ENCODE data around the gene PSORS1C2. TPM values are rescaled to one million over a fixed set of nuclear protein-coding genes. Genes with fewer than 3 reads are reported as not detected.

PSORS1C2 gene
- total RNA-seq, 4 donors from 2014 or later, result not detected

DNA sequence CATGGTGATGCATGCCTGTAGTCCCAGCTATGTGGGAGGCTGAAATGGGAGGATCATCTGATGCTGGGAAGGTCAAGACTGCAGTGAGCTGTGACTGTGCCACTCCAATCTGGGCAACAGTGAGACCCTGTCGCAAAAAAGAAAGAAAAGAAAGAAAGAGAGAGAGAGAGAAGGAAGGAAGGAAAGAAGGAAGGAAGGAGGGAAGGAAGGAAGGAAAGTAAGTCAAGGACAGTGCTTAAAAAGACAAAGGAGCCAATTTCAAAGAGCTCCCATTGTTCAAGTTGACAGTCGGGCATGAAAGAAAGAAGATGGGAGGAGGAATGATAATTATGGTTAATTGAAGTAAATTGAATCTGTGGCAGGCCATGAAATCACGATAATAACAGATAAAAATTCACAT lies 42.7 kb downstream of the PSORS1C2 start:
- intact Hi-C loops (cut with DNase I), result no loop called here
- Histone ChIP-seq H3K27ac (replicated peaks in 1 of 4) (no peak overlapping the region), H3K36me3 (no peaks in the 10 kb centered on the region), H3K4me1 (peaks cover 4 to 18% (median 10%) of the 10 kb centered on the region in 4 donors), H3K4me3 (no peak overlapping the region), H3K9me3 (no peaks in the 10 kb centered on the region), H3K27me3 (no peaks in the 10 kb centered on the region)
- TF ChIP-seq POLR2AphosphoS5 (IDR thresholded peaks at IDR 0.05) (no peak), EP300 (IDR thresholded peaks at IDR 0.05) (no peak), POLR2A (IDR thresholded peaks at IDR 0.05; ENCODE audit: low read depth) (no peak)
- TF ChIP-seq, protein P1, sequence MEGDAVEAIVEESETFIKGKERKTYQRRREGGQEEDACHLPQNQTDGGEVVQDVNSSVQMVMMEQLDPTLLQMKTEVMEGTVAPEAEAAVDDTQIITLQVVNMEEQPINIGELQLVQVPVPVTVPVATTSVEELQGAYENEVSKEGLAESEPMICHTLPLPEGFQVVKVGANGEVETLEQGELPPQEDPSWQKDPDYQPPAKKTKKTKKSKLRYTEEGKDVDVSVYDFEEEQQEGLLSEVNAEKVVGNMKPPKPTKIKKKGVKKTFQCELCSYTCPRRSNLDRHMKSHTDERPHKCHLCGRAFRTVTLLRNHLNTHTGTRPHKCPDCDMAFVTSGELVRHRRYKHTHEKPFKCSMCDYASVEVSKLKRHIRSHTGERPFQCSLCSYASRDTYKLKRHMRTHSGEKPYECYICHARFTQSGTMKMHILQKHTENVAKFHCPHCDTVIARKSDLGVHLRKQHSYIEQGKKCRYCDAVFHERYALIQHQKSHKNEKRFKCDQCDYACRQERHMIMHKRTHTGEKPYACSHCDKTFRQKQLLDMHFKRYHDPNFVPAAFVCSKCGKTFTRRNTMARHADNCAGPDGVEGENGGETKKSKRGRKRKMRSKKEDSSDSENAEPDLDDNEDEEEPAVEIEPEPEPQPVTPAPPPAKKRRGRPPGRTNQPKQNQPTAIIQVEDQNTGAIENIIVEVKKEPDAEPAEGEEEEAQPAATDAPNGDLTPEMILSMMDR (IDR thresholded peaks at IDR 0.05), result no peak
- DNase-seq (ENCODE audit: extremely low spot score), result no peak
- 83% methylated on average over 3 of the region's 3 CpGs for WGBS

DNA sequence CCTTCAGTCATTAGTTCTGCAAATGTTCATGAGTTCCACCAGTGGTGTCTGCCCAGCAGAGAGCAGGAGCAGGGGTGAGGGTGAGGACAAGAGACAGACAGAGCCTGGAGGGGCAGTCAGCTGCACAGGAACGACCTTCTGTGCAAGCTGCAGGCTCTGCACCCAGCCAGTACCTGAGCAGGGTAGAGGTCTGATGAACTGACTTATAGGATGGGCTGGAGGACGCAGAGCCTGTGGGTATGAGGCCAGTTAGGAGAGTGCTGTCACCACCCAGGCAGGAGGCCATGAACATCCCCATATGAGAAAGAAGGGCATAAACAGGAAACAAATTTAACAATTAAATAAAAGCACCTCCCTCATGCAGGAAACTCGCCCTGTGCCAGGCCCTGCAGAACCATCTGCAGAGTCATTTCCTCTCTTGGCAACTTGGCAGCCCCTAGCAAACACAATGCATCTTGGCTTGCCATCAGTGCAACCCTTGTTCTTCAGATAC lies 44.4 kb downstream of the PSORS1C2 start:
- intact Hi-C loops (cut with DNase I), result no loop called here

DNA sequence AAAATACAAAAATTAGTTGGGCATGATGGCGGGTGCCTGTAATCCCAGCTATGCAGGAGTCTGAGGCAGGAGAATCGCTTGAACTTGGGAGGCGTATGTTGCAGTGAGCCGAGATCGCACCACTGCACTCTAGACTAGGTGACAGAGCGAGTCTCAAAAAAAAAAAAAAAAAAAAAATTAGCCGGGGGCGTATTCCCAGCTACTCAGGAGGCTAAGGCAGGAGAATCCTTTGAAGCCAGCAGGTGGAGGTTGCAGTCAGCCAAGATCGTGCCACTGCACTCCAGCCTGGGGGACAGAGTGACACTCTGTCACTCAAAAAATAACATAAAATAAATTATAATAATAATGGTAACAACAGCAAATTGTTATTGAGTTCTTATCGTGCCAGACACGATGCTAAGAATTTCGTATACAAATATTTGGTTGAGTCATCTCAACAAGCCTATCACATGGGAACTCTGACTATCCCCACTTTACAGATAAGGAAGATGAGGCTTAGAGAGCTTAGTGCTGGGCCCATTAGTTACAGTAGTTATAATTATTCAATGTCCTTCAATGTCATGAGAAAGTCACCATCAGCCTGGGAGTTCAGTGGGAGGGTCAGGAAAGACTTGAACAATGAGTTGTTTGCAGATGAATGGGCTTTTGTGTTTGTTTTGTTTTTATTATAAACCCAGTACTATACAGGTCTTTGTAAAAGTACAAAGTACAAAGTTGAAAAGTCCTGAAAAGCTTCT lies 45.9 kb downstream of the PSORS1C2 start:
- intact Hi-C loops (cut with DNase I), result no loop called here
- WGBS, result 87% methylated on average over 12 of the region's 12 CpGs

More for the DNA sequence above, 44.4 kb downstream of the PSORS1C2 start:
- no peak for TF ChIP-seq EP300 (IDR thresholded peaks at IDR 0.05)
- no peak for TF ChIP-seq POLR2AphosphoS5 (IDR thresholded peaks at IDR 0.05)
- TF ChIP-seq POLR2A (IDR thresholded peaks at IDR 0.05; ENCODE audit: low read depth), result no peak
- TF ChIP-seq, protein P1 (IDR thresholded peaks at IDR 0.05), result no peak
- H3K4me1 ChIP-seq, result peaks cover 4 to 18% (median 10%) of the 10 kb centered on the region in 4 donors
- DNase-seq (ENCODE audit: extremely low spot score), result no peak
- H3K9me3 ChIP-seq, result no peaks in the 10 kb centered on the region
- H3K36me3 ChIP-seq, result no peaks in the 10 kb centered on the region
- H3K27ac ChIP-seq (replicated peaks in 1 of 4), result no peak overlapping the region
- no peaks in the 10 kb centered on the region for H3K27me3 ChIP-seq
- no peak overlapping the region for H3K4me3 ChIP-seq
- WGBS, result 49% methylated on average over 2 of the region's 3 CpGs

DNA sequence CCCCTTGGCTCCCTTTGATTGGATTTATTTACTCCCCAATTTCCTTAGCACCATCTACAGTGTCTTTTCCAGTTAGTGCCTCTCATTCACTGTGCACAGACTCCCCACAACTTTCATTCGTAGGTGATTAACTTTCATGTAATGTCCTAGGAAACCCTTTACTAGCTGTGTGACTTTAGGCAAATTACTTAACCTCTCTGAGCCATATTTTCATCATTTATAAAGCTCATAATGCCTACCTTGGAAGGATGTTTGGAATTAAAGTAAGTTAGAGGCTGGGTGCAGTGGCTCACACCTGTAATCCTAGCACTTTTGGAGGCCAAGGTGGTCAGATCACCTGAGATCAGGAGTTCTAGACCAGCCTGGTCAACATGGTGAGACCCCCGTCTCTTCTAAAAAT lies 46.6 kb downstream of the PSORS1C2 start:
- intact Hi-C loops (cut with DNase I), result no loop called here
- H3K4me3 ChIP-seq, result no peak overlapping the region
- H3K27ac ChIP-seq (replicated peaks in 1 of 4), result no peak overlapping the region
- no peaks in the 10 kb centered on the region for H3K27me3 ChIP-seq
- H3K9me3 ChIP-seq, result no peaks in the 10 kb centered on the region
- H3K4me1 ChIP-seq, result peaks cover 9 to 19% (median 11%) of the 10 kb centered on the region in 4 donors
- DNase-seq (ENCODE audit: extremely low spot score), result no peak
- 98% methylated on average over 2 of the region's 2 CpGs for WGBS
- H3K36me3 ChIP-seq, result no peaks in the 10 kb centered on the region
- no peak for TF ChIP-seq POLR2AphosphoS5 (IDR thresholded peaks at IDR 0.05)
- TF ChIP-seq, protein P1 (IDR thresholded peaks at IDR 0.05), result no peak
- no peak for TF ChIP-seq EP300 (IDR thresholded peaks at IDR 0.05)
- TF ChIP-seq POLR2A (IDR thresholded peaks at IDR 0.05; ENCODE audit: low read depth), result no peak

More for the DNA sequence above, 45.9 kb downstream of the PSORS1C2 start:
- H3K4me1 ChIP-seq, result peaks cover 4 to 18% (median 10%) of the 10 kb centered on the region in 4 donors
- DNase-seq (ENCODE audit: extremely low spot score), result no peak
- no peak overlapping the region for H3K4me3 ChIP-seq
- no peaks in the 10 kb centered on the region for H3K36me3 ChIP-seq
- H3K27ac ChIP-seq (replicated peaks in 1 of 4), result no peak overlapping the region
- no peaks in the 10 kb centered on the region for H3K27me3 ChIP-seq
- no peaks in the 10 kb centered on the region for H3K9me3 ChIP-seq
- TF ChIP-seq EP300 (IDR thresholded peaks at IDR 0.05) (no peak), POLR2AphosphoS5 (IDR thresholded peaks at IDR 0.05) (no peak), POLR2A (IDR thresholded peaks at IDR 0.05; ENCODE audit: low read depth) (no peak)
- TF ChIP-seq, protein P1 (IDR thresholded peaks at IDR 0.05), result no peak

Measured in esophagus muscularis mucosa (tissue), 4 donors.